WTC11 (cell line): ENCODE measurements around the gene KHDC1. TPM values are rescaled to one million over a fixed set of nuclear protein-coding genes. Genes with fewer than 3 reads are reported as not detected.

Experiments used
- ARID4B ChIP-seq: sonication (generic); formaldehyde crosslinking; IDR thresholded peaks from 2 replicates; pipeline ENCODE4 v1.8.0; 2023; ENCODE audit warnings: missing genetic modification reagents, mild to moderate bottlenecking, borderline replicate concordance
- ATF3 ChIP-seq: sonication (generic); formaldehyde crosslinking; conservative IDR thresholded peaks from 2 replicates; pipeline ENCODE4 v1.8.1; 2022; ENCODE audit warnings: mild to moderate bottlenecking, missing genetic modification reagents
- CBFB ChIP-seq: sonication (generic); formaldehyde crosslinking; IDR thresholded peaks from 2 replicates; pipeline ENCODE4 v1.8.1; 2022; ENCODE audit warnings: mild to moderate bottlenecking, low read depth, missing genetic modification reagents
- CTCF ChIP-seq: fragments of 200-600 bp; IDR thresholded peaks from 2 replicates; pipeline ENCODE4 v1.8.0; 2022; ENCODE audit warnings: antibody characterized with exemption
- E2F4 ChIP-seq: sonication (generic); formaldehyde crosslinking; IDR thresholded peaks from 2 replicates; pipeline ENCODE4 v1.8.1; 2022; ENCODE audit warnings: low read depth, mild to moderate bottlenecking, moderate library complexity, missing genetic modification reagents, borderline replicate concordance
- FOXJ3 ChIP-seq: sonication (generic); formaldehyde crosslinking; IDR thresholded peaks from 2 replicates; pipeline ENCODE4 v1.9.0; 2021; ENCODE audit warnings: missing genetic modification reagents, mild to moderate bottlenecking, borderline replicate concordance
- GTF2I ChIP-seq: fragments of 250-450 bp; sonication (Bioruptor Pico); conservative IDR thresholded peaks from 2 replicates; pipeline ENCODE4 v1.4.0; 2021; ENCODE audit warnings: mild to moderate bottlenecking
- HMGA2 ChIP-seq: fragments of 250-450 bp; sonication (Bioruptor Pico); IDR thresholded peaks from 2 replicates; pipeline ENCODE4 v1.4.0; 2021; ENCODE audit warnings: mild to moderate bottlenecking, moderate library complexity
- JUN ChIP-seq: sonication (generic); formaldehyde crosslinking; IDR thresholded peaks from 2 replicates; pipeline ENCODE4 v1.8.0; 2023; ENCODE audit warnings: mild to moderate bottlenecking, missing genetic modification reagents
- MXD4 ChIP-seq: fragments of 250-450 bp; sonication (Bioruptor Pico); IDR thresholded peaks from 2 replicates; pipeline ENCODE4 v1.8.0; 2021; ENCODE audit warnings: mild to moderate bottlenecking, moderate library complexity, borderline replicate concordance
- MYBL2 ChIP-seq: sonication (generic); formaldehyde crosslinking; IDR thresholded peaks from 2 replicates; pipeline ENCODE4 v1.8.1; 2023; ENCODE audit warnings: mild to moderate bottlenecking, moderate library complexity, missing genetic modification reagents
- NFE2L1 ChIP-seq: sonication (generic); formaldehyde crosslinking; IDR thresholded peaks from 2 replicates; pipeline ENCODE4 v1.8.1; 2023; ENCODE audit warnings: missing genetic modification reagents
- NR2C2 ChIP-seq: sonication (generic); formaldehyde crosslinking; IDR thresholded peaks from 2 replicates; pipeline ENCODE4 v1.8.0; 2022; ENCODE audit warnings: mild to moderate bottlenecking, missing genetic modification reagents
- SMAD3 ChIP-seq: sonication (generic); formaldehyde crosslinking; IDR thresholded peaks from 2 replicates; pipeline ENCODE4 v1.8.0; 2022; ENCODE audit warnings: missing genetic modification reagents, mild to moderate bottlenecking, borderline replicate concordance
- SMAD4 ChIP-seq: sonication (generic); formaldehyde crosslinking; IDR thresholded peaks from 2 replicates; pipeline ENCODE4 v1.8.0; 2022; ENCODE audit warnings: mild to moderate bottlenecking, missing genetic modification reagents
- TEAD4 ChIP-seq: sonication (generic); formaldehyde crosslinking; IDR thresholded peaks from 2 replicates; pipeline ENCODE4 v1.8.0; 2022; ENCODE audit warnings: mild to moderate bottlenecking, missing genetic modification reagents
- USF2 ChIP-seq: sonication (generic); formaldehyde crosslinking; IDR thresholded peaks from 2 replicates; pipeline ENCODE4 v1.8.1; 2023; ENCODE audit warnings: mild to moderate bottlenecking, missing genetic modification reagents, moderate library complexity
- ZNF138 ChIP-seq: sonication (generic); formaldehyde crosslinking; conservative IDR thresholded peaks from 2 replicates; pipeline ENCODE4 v1.8.1; 2022; ENCODE audit warnings: mild to moderate bottlenecking, moderate library complexity, missing genetic modification reagents
- total RNA-seq: library from RNA; stranded (reverse); gene quantifications from 3 replicates; pipeline ENCODE4 v1.2.3, GENCODE V29; 2021
- TF ChIP-seq, protein P1 (sequence below): sonication (generic); formaldehyde crosslinking; IDR thresholded peaks from 2 replicates; pipeline ENCODE4 v1.8.0; 2023; ENCODE audit warnings: missing genetic modification reagents
- TF ChIP-seq, protein P2 (sequence below): fragments of 250-450 bp; sonication (Bioruptor Pico); IDR thresholded peaks from 2 replicates; pipeline ENCODE4 v1.8.0; 2021; ENCODE audit warnings: mild to moderate bottlenecking
- TF ChIP-seq, protein P3 (sequence below): sonication (generic); formaldehyde crosslinking; IDR thresholded peaks from 2 replicates; pipeline ENCODE4 v1.8.1; 2022; ENCODE audit warnings: mild to moderate bottlenecking, missing genetic modification reagents, moderate library complexity, borderline replicate concordance
- TF ChIP-seq, protein P4 (sequence below): sonication (generic); formaldehyde crosslinking; IDR thresholded peaks from 2 replicates; pipeline ENCODE4 v1.8.1; 2023; ENCODE audit warnings: mild to moderate bottlenecking, missing genetic modification reagents
- TF ChIP-seq, protein P5 (sequence below): sonication (generic); formaldehyde crosslinking; IDR thresholded peaks from 2 replicates; pipeline ENCODE4 v1.8.1; 2023; ENCODE audit warnings: mild to moderate bottlenecking, missing genetic modification reagents

The KHDC1 gene
- total RNA-seq, 1 experiment from 2014 or later = 8.9 TPM

- peak; percentile 45; the same call in 1 of the 2 replicates for TF ChIP-seq JUN
- no peak for TF ChIP-seq NR2C2
- TF ChIP-seq SMAD3 (CRISPR knock-in tag) = peak; percentile 72; the same call in 1 of the 2 replicates
- TF ChIP-seq HMGA2 (CRISPR knock-in tag) = no peak
- TF ChIP-seq E2F4 (CRISPR knock-in tag) = no peak
- peak; percentile 66; the same call in 1 of the 2 replicates for TF ChIP-seq TEAD4
- no peak for TF ChIP-seq GTF2I (CRISPR knock-in tag)
- TF ChIP-seq FOXJ3 (CRISPR knock-in tag) = no peak
- TF ChIP-seq, protein P1, sequence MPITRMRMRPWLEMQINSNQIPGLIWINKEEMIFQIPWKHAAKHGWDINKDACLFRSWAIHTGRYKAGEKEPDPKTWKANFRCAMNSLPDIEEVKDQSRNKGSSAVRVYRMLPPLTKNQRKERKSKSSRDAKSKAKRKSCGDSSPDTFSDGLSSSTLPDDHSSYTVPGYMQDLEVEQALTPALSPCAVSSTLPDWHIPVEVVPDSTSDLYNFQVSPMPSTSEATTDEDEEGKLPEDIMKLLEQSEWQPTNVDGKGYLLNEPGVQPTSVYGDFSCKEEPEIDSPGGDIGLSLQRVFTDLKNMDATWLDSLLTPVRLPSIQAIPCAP = 0 out of 2 replicates have a peak, but pooled peaks have one; percentile 70
- TF ChIP-seq MXD4 (CRISPR knock-in tag) = no peak
- TF ChIP-seq, protein P2, sequence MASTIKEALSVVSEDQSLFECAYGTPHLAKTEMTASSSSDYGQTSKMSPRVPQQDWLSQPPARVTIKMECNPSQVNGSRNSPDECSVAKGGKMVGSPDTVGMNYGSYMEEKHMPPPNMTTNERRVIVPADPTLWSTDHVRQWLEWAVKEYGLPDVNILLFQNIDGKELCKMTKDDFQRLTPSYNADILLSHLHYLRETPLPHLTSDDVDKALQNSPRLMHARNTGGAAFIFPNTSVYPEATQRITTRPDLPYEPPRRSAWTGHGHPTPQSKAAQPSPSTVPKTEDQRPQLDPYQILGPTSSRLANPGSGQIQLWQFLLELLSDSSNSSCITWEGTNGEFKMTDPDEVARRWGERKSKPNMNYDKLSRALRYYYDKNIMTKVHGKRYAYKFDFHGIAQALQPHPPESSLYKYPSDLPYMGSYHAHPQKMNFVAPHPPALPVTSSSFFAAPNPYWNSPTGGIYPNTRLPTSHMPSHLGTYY (CRISPR knock-in tag) = no peak
- TF ChIP-seq, protein P3, sequence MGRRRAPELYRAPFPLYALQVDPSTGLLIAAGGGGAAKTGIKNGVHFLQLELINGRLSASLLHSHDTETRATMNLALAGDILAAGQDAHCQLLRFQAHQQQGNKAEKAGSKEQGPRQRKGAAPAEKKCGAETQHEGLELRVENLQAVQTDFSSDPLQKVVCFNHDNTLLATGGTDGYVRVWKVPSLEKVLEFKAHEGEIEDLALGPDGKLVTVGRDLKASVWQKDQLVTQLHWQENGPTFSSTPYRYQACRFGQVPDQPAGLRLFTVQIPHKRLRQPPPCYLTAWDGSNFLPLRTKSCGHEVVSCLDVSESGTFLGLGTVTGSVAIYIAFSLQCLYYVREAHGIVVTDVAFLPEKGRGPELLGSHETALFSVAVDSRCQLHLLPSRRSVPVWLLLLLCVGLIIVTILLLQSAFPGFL = no peak; the same call in 1 of the 2 replicates
- no peak for TF ChIP-seq CBFB (CRISPR knock-in tag)
- TF ChIP-seq CTCF = no peak
- TF ChIP-seq, protein P4, sequence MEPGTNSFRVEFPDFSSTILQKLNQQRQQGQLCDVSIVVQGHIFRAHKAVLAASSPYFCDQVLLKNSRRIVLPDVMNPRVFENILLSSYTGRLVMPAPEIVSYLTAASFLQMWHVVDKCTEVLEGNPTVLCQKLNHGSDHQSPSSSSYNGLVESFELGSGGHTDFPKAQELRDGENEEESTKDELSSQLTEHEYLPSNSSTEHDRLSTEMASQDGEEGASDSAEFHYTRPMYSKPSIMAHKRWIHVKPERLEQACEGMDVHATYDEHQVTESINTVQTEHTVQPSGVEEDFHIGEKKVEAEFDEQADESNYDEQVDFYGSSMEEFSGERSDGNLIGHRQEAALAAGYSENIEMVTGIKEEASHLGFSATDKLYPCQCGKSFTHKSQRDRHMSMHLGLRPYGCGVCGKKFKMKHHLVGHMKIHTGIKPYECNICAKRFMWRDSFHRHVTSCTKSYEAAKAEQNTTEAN (CRISPR knock-in tag) = peak; percentile 97
- no peak for TF ChIP-seq USF2 (CRISPR knock-in tag)
- TF ChIP-seq, protein P5, sequence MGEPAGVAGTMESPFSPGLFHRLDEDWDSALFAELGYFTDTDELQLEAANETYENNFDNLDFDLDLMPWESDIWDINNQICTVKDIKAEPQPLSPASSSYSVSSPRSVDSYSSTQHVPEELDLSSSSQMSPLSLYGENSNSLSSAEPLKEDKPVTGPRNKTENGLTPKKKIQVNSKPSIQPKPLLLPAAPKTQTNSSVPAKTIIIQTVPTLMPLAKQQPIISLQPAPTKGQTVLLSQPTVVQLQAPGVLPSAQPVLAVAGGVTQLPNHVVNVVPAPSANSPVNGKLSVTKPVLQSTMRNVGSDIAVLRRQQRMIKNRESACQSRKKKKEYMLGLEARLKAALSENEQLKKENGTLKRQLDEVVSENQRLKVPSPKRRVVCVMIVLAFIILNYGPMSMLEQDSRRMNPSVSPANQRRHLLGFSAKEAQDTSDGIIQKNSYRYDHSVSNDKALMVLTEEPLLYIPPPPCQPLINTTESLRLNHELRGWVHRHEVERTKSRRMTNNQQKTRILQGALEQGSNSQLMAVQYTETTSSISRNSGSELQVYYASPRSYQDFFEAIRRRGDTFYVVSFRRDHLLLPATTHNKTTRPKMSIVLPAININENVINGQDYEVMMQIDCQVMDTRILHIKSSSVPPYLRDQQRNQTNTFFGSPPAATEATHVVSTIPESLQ (CRISPR knock-in tag) = no peak
- TF ChIP-seq ZNF138 (CRISPR knock-in tag) = no peak
- peak; percentile 82; the same call in 1 of the 2 replicates for TF ChIP-seq ARID4B (CRISPR knock-in tag)
- no peak; the same call in 1 of the 2 replicates for TF ChIP-seq NFE2L1 (CRISPR knock-in tag)
- TF ChIP-seq ATF3 (CRISPR knock-in tag) = no peak
- peak; percentile 49; the same call in 1 of the 2 replicates for TF ChIP-seq MYBL2 (CRISPR knock-in tag)
- TF ChIP-seq SMAD4 (CRISPR knock-in tag) = peak; percentile 71; the same call in 1 of the 2 replicates
These were observed 46.9 kb upstream of the KHDC1 start (continued) for GRCh38 chr6:73309785-73310502.
